HepG2 (cell line): Measurements from ENCODE around the gene TLCD1. TPM values are rescaled to one million over a fixed set of nuclear protein-coding genes. Genes with fewer than 3 reads are reported as not detected.

Experiments used
- AGO1 ChIP-seq: fragments of 200-400 bp; formaldehyde crosslinking; IDR thresholded peaks from 2 replicates; pipeline ENCODE4 v1.6.1; 2017; ENCODE audit warnings: mild to moderate bottlenecking, low read depth, low read length, moderate library complexity; ENCODE audit not compliant: poor library complexity, severe bottlenecking
- HOXD1 ChIP-seq: sonication (generic); formaldehyde crosslinking; IDR thresholded peaks from 2 replicates; pipeline ENCODE4 v1.5.0; 2020; ENCODE audit warnings: missing genetic modification reagents
- MAF1 ChIP-seq: sonication (generic); formaldehyde crosslinking; IDR thresholded peaks from 2 replicates; pipeline ENCODE4 v1.5.0; 2020; ENCODE audit warnings: missing genetic modification reagents, borderline replicate concordance
- NFKB2 ChIP-seq: sonication (generic); formaldehyde crosslinking; IDR thresholded peaks from 2 replicates; pipeline ENCODE4 v1.4.0; 2020; ENCODE audit warnings: missing genetic modification reagents, borderline replicate concordance
- RBFOX2 ChIP-seq: fragments of 200-400 bp; formaldehyde crosslinking; IDR thresholded peaks from 2 replicates; pipeline ENCODE4 v1.6.1; 2017; ENCODE audit warnings: low read depth, mild to moderate bottlenecking, low read length
- SALL1 ChIP-seq: sonication (generic); formaldehyde crosslinking; IDR thresholded peaks from 2 replicates; pipeline ENCODE4 v1.8.0; 2022; ENCODE audit warnings: mild to moderate bottlenecking, missing genetic modification reagents
- SMARCC2 ChIP-seq: fragments of 450-650 bp; IDR thresholded peaks from 2 replicates; pipeline ENCODE4 v1.6.1; 2017; ENCODE audit warnings: antibody characterized with exemption, mild to moderate bottlenecking
- SOX13 ChIP-seq, 3 experiments: fragments of 450-650 bp in 1 of 3; sonication (generic) in 1 of 3; formaldehyde crosslinking in 1 of 3; IDR thresholded peaks in 2 of 3; conservative IDR thresholded peaks in 1 of 3; 2 replicates each; pipeline versions ENCODE4 v1.5.0 to v1.6.1; 2016 to 2020; ENCODE audit warnings: antibody characterized with exemption in 1 of 3, mild to moderate bottlenecking in 1 of 3, missing compliant biosample characterization in 1 of 3, missing genetic modification reagents in 1 of 3, moderate library complexity in 1 of 3
- SP2 ChIP-seq: sonication (generic); formaldehyde crosslinking; IDR thresholded peaks from 2 replicates; pipeline ENCODE4 v1.5.1; 2020; ENCODE audit warnings: mild to moderate bottlenecking, missing genetic modification reagents
- ZFP36L1 ChIP-seq: sonication (generic); formaldehyde crosslinking; IDR thresholded peaks from 2 replicates; pipeline ENCODE4 v1.8.0; 2022; ENCODE audit warnings: mild to moderate bottlenecking, missing genetic modification reagents, moderate library complexity
- ZKSCAN5 ChIP-seq: sonication (generic); formaldehyde crosslinking; IDR thresholded peaks from 2 replicates; pipeline ENCODE4 v1.5.1; 2020; ENCODE audit warnings: mild to moderate bottlenecking, missing genetic modification reagents
- ZNF121 ChIP-seq: sonication (generic); formaldehyde crosslinking; IDR thresholded peaks from 2 replicates; pipeline ENCODE4 v1.5.0; 2020; ENCODE audit warnings: mild to moderate bottlenecking, missing genetic modification reagents
- ZNF251 ChIP-seq: sonication (generic); formaldehyde crosslinking; IDR thresholded peaks from 2 replicates; pipeline ENCODE4 v1.9.0; 2021; ENCODE audit warnings: mild to moderate bottlenecking, missing genetic modification reagents
- ZSCAN20 ChIP-seq: sonication (generic); formaldehyde crosslinking; IDR thresholded peaks from 2 replicates; pipeline ENCODE4 v1.4.0; 2020; ENCODE audit warnings: missing genetic modification reagents, mild to moderate bottlenecking, borderline replicate concordance
- polyA plus RNA-seq, 8 experiments: library from polyadenylated mRNA; depleted of rRNA in 3 of 8; stranded (reverse) in 7 of 8; unstranded in 1 of 8; fragments of >200 nt; fragmentation: Illumina TruSeq in 4 of 8; extraction: Trizol in 4 of 8; gene quantifications; 2 replicates each; pipeline versions ENCODE4 v1.2.1 to v1.2.3, GENCODE V29; 2011 to 2016; ENCODE audit warnings: low read depth in 4 of 8, missing spikeins in 1 of 8, mixed read lengths in 1 of 8; ENCODE audit not compliant: insufficient read depth in 1 of 8
- total RNA-seq, 5 experiments: library from RNA; depleted of rRNA; stranded (reverse); fragments of >200 nt; fragmentation: Illumina TruSeq; extraction: Trizol; gene quantifications; 2 replicates each; pipeline ENCODE4 v1.2.3, GENCODE V29; 2016; ENCODE audit warnings: low read depth in 1 of 5
- TF ChIP-seq, protein P1 (sequence below): sonication (generic); formaldehyde crosslinking; IDR thresholded peaks from 2 replicates; pipeline ENCODE4 v1.4.0; 2020; ENCODE audit warnings: missing genetic modification reagents, borderline replicate concordance
- TF ChIP-seq, protein P2 (sequence below): sonication (generic); formaldehyde crosslinking; IDR thresholded peaks from 2 replicates; pipeline ENCODE4; 2020; ENCODE audit warnings: missing genetic modification reagents, mild to moderate bottlenecking, borderline replicate concordance
- TF ChIP-seq, protein P3 (sequence below): fragments of 450-650 bp; IDR thresholded peaks from 2 replicates; pipeline ENCODE4 v1.6.1; 2017; ENCODE audit warnings: mild to moderate bottlenecking
- TF ChIP-seq, protein P4 (sequence below): sonication (generic); formaldehyde crosslinking; IDR thresholded peaks from 2 replicates; pipeline ENCODE4 v1.4.0; 2020; ENCODE audit warnings: missing genetic modification reagents

Gene TLCD1
- total and polyA plus RNA-seq, 2 of the 13 experiments (the other 11 are each of a cell fraction or from before 2014, with no cell fraction given): 14.9 to 19.6 TPM

DNA sequence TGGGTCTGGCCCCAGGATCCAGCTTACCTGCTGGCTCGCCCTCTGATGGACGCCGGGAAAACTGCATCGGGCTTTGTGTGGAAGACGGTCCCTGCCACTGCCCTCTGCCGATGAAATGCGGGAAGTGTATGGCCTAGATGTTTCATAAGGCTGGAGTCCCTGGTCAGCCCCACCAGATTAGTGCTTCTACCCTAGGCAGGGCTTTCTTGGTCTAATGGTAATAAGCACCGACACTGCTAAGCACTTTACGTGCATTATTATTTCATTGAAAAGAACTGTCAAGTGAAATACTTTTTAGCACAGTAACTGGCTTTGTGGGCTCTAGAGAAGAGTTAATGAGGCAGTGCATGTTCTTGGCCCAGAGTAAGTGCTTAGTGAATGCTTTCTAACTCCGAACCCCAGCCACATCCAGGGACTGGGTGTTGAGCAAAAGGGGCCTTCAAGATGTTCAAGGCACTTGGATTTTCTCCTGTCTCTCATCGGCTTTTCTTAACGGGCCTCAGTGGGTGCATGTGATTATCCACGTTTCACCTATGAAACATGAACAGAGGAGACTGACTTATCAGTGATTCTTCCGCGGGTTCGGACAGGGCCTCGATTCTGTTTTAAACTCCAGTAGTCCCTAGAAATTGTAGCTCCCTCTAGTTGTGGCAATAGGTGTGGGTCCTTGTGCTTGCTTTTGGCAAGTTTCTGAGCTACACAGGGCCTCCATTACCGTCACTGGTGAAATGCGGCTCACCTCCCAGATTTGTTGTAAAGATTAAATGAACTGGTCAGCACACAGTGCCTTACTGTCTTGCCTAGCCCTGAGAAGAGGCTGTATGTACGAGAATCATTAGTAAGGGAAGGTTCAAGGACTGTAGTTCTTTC, 24.4 kb upstream of the TLCD1 start (continued):
- TF ChIP-seq, protein P1, sequence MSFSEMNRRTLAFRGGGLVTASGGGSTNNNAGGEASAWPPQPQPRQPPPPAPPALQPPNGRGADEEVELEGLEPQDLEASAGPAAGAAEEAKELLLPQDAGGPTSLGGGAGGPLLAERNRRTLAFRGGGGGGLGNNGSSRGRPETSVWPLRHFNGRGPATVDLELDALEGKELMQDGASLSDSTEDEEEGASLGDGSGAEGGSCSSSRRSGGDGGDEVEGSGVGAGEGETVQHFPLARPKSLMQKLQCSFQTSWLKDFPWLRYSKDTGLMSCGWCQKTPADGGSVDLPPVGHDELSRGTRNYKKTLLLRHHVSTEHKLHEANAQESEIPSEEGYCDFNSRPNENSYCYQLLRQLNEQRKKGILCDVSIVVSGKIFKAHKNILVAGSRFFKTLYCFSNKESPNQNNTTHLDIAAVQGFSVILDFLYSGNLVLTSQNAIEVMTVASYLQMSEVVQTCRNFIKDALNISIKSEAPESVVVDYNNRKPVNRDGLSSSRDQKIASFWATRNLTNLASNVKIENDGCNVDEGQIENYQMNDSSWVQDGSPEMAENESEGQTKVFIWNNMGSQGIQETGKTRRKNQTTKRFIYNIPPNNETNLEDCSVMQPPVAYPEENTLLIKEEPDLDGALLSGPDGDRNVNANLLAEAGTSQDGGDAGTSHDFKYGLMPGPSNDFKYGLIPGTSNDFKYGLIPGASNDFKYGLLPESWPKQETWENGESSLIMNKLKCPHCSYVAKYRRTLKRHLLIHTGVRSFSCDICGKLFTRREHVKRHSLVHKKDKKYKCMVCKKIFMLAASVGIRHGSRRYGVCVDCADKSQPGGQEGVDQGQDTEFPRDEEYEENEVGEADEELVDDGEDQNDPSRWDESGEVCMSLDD: no peak
- peak; percentile 51; the same call in 1 of the 2 replicates for TF ChIP-seq RBFOX2
- no peak for TF ChIP-seq ZKSCAN5 (CRISPR knock-in tag)
- TF ChIP-seq, protein P2, sequence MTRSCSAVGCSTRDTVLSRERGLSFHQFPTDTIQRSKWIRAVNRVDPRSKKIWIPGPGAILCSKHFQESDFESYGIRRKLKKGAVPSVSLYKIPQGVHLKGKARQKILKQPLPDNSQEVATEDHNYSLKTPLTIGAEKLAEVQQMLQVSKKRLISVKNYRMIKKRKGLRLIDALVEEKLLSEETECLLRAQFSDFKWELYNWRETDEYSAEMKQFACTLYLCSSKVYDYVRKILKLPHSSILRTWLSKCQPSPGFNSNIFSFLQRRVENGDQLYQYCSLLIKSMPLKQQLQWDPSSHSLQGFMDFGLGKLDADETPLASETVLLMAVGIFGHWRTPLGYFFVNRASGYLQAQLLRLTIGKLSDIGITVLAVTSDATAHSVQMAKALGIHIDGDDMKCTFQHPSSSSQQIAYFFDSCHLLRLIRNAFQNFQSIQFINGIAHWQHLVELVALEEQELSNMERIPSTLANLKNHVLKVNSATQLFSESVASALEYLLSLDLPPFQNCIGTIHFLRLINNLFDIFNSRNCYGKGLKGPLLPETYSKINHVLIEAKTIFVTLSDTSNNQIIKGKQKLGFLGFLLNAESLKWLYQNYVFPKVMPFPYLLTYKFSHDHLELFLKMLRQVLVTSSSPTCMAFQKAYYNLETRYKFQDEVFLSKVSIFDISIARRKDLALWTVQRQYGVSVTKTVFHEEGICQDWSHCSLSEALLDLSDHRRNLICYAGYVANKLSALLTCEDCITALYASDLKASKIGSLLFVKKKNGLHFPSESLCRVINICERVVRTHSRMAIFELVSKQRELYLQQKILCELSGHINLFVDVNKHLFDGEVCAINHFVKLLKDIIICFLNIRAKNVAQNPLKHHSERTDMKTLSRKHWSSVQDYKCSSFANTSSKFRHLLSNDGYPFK (CRISPR knock-in tag): no peak; the same call in 1 of the 2 replicates
- TF ChIP-seq NFKB2 (CRISPR knock-in tag): no peak
- TF ChIP-seq SMARCC2: no peak
- no peak for TF ChIP-seq ZNF251 (CRISPR knock-in tag)
- no peak for TF ChIP-seq ZSCAN20
- TF ChIP-seq SP2 (CRISPR knock-in tag): no peak
- TF ChIP-seq ZNF121 (CRISPR knock-in tag): no peak
- TF ChIP-seq, protein P3, sequence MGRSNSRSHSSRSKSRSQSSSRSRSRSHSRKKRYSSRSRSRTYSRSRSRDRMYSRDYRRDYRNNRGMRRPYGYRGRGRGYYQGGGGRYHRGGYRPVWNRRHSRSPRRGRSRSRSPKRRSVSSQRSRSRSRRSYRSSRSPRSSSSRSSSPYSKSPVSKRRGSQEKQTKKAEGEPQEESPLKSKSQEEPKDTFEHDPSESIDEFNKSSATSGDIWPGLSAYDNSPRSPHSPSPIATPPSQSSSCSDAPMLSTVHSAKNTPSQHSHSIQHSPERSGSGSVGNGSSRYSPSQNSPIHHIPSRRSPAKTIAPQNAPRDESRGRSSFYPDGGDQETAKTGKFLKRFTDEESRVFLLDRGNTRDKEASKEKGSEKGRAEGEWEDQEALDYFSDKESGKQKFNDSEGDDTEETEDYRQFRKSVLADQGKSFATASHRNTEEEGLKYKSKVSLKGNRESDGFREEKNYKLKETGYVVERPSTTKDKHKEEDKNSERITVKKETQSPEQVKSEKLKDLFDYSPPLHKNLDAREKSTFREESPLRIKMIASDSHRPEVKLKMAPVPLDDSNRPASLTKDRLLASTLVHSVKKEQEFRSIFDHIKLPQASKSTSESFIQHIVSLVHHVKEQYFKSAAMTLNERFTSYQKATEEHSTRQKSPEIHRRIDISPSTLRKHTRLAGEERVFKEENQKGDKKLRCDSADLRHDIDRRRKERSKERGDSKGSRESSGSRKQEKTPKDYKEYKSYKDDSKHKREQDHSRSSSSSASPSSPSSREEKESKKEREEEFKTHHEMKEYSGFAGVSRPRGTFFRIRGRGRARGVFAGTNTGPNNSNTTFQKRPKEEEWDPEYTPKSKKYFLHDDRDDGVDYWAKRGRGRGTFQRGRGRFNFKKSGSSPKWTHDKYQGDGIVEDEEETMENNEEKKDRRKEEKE: no peak
- TF ChIP-seq AGO1: no peak
- 0 out of 2 replicates have a peak, but pooled peaks have one; percentile 44 for TF ChIP-seq ZFP36L1 (CRISPR knock-in tag)
- no peak for TF ChIP-seq SOX13 (IDR thresholded peaks at IDR 0.05)
- peak in 1 of 2 experiments; percentile 25; a peak in 1 of 4 replicates for TF ChIP-seq SOX13 (CRISPR knock-in tag; conservative IDR thresholded peaks at IDR 0.05 in 1 of 2, IDR thresholded peaks at IDR 0.05 in 1 of 2)
- TF ChIP-seq MAF1 (CRISPR knock-in tag): no peak
- TF ChIP-seq SALL1 (CRISPR knock-in tag): peak; percentile 75
- no peak for TF ChIP-seq HOXD1
- TF ChIP-seq, protein P4, sequence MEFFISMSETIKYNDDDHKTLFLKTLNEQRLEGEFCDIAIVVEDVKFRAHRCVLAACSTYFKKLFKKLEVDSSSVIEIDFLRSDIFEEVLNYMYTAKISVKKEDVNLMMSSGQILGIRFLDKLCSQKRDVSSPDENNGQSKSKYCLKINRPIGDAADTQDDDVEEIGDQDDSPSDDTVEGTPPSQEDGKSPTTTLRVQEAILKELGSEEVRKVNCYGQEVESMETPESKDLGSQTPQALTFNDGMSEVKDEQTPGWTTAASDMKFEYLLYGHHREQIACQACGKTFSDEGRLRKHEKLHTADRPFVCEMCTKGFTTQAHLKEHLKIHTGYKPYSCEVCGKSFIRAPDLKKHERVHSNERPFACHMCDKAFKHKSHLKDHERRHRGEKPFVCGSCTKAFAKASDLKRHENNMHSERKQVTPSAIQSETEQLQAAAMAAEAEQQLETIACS (CRISPR knock-in tag): no peak; the same call in 1 of the 2 replicates
